ENCODE data around the gene PIAS1. TPM values are rescaled to one million over a fixed set of nuclear protein-coding genes. Genes with fewer than 3 reads are reported as not detected.
A peak's percentile ranks its signal among the peaks of the same experiment; 100 is the strongest.

PIAS1 gene
- total RNA-seq, 6 donors from 2014 or later: 44.7 to 114 (median 64.3) TPM

GRCh38 chr15:68229386-68230156 lies 175.5 kb downstream of the PIAS1 start, which contains the start of gene CLN6:
TSS of gene CLN6 (minus strand) at chr15:68229728. CDS start at chr15:68229584, 144 bp downstream.
- Histone ChIP-seq H3K36me3 (no peaks in the 10 kb centered on the region), H3K27ac (peak within 1 kb of the TSS; percentile 62 to 86 (median 78)), H3K4me1 (peaks cover 14 to 29% (median 18%) of the 10 kb centered on the region in 4 donors), H3K9me3 (no peaks in the 10 kb centered on the region), H3K27me3 (no peaks in the 10 kb centered on the region), H3K4me3 (peak within 1 kb of the TSS; percentile 62 to 99 (median 74))
- peak in 2 of 4 donors; percentile 43 to 70 for TF ChIP-seq POLR2A (IDR thresholded peaks at IDR 0.05)
- TF ChIP-seq CTCF (IDR thresholded peaks at IDR 0.05): peak in 2 of 6 experiments; percentile 8 to 16
- TF ChIP-seq POLR2AphosphoS5 (IDR thresholded peaks at IDR 0.05): peak in 1 of 2 donors; percentile 29
- TF ChIP-seq EP300 (IDR thresholded peaks at IDR 0.05): no peak
- 0% methylated on average over 4 to 44 of the region's 82 CpGs for WGBS, 2 donors
- peak; percentile 93 to 98 for ATAC-seq (ENCODE audit: low FRiP score in 2 of 2)
- DNase-seq: peak; percentile 88 to 97

GRCh38 chr15:68230157-68231100 lies 176.3 kb downstream of the PIAS1 start:
- H3K27ac ChIP-seq: peak overlapping the region in 2 of 4 donors; percentile 74 to 83
- 57 to 60% methylated on average over 16 to 20 of the region's 20 CpGs for WGBS, 2 donors
- H3K4me3 ChIP-seq: peak overlapping the region in 3 of 4 donors; percentile 62 to 99 (median 80)
- DNase-seq: no peak
- no peaks in the 10 kb centered on the region for H3K9me3 ChIP-seq
- peaks cover 14 to 29% (median 18%) of the 10 kb centered on the region in 4 donors for H3K4me1 ChIP-seq
- TF ChIP-seq POLR2A (IDR thresholded peaks at IDR 0.05): no peak
- TF ChIP-seq EP300 (IDR thresholded peaks at IDR 0.05): no peak
- no peak for TF ChIP-seq CTCF (IDR thresholded peaks at IDR 0.05)
- TF ChIP-seq POLR2AphosphoS5 (IDR thresholded peaks at IDR 0.05): no peak
- no peaks in the 10 kb centered on the region for H3K27me3 ChIP-seq
- ATAC-seq (ENCODE audit: low FRiP score in 2 of 2): peak in 1 of 2 donors; percentile 30
- no peaks in the 10 kb centered on the region for H3K36me3 ChIP-seq

- no peak for DNase-seq
Observed at GRCh38 chr15:68231102-68231818, 177.1 kb downstream of the PIAS1 start.

More at GRCh38 chr15:68231102-68231818, 177.1 kb downstream of the PIAS1 start:
- H3K36me3 ChIP-seq: no peaks in the 10 kb centered on the region
- 83 to 90% methylated on average over 8 to 9 of the region's 9 CpGs for WGBS, 2 donors
- no peak overlapping the region for H3K4me3 ChIP-seq
- no peaks in the 10 kb centered on the region for H3K27me3 ChIP-seq
- ATAC-seq (ENCODE audit: low FRiP score in 2 of 2): no peak
- H3K9me3 ChIP-seq: no peaks in the 10 kb centered on the region
- H3K4me1 ChIP-seq: peaks cover 14 to 29% (median 18%) of the 10 kb centered on the region in 4 donors
- TF ChIP-seq POLR2A (IDR thresholded peaks at IDR 0.05) (no peak), CTCF (IDR thresholded peaks at IDR 0.05) (no peak), EP300 (IDR thresholded peaks at IDR 0.05) (no peak), POLR2AphosphoS5 (IDR thresholded peaks at IDR 0.05) (no peak)
- H3K27ac ChIP-seq: no peak overlapping the region
